Left ventricle myocardium inferior (tissue), 1 donor: Measurements from ENCODE around the gene RAB7B. TPM values are rescaled to one million over a fixed set of nuclear protein-coding genes. Genes with fewer than 3 reads are reported as not detected.

Experiments
- DNase-seq: peaks from one replicate; pipeline ENCODE4 v3.0.0-alpha.2; 2020
- H3K27ac ChIP-seq: fragments of 200-600 bp; replicated peaks from 2 replicates; pipeline ENCODE4 v1.8.0; 2021
- H3K27me3 ChIP-seq: fragments of 200-600 bp; 2 replicates; pipeline ENCODE4 v1.8.0; 2021; ENCODE audit warnings: low read depth
- H3K36me3 ChIP-seq: fragments of 200-600 bp; 2 replicates; pipeline ENCODE4 v1.8.0; 2021
- H3K4me1 ChIP-seq: fragments of 200-600 bp; 2 replicates; pipeline ENCODE4 v1.8.0; 2021
- H3K4me3 ChIP-seq: fragments of 200-600 bp; 2 replicates; pipeline ENCODE4 v1.8.0; 2021; ENCODE audit warnings: mild to moderate bottlenecking, moderate library complexity
- H3K9me3 ChIP-seq: fragments of 200-600 bp; replicated peaks from 2 replicates; pipeline ENCODE4 v1.8.0; 2021
- intact Hi-C: fragments of 100-400 bp; cut with micrococcal nuclease; formaldehyde crosslinking; loops from one replicate; pipeline ENCODE4 v1.11.0; 2022
- total RNA-seq: library from RNA; stranded (reverse); fragmentation: NEBNext Ultra II Directional; extraction: Animal tissue kit (Norgen Biotek cat#: 25700); gene quantifications from one replicate; pipeline ENCODE4 v1.2.1, GENCODE V29; 2021
- TF ChIP-seq, protein P1 (sequence below): fragments of 200-600 bp; IDR thresholded peaks from 2 replicates; pipeline ENCODE4 v1.8.0; 2021; ENCODE audit warnings: antibody characterized with exemption, mild to moderate bottlenecking, borderline replicate concordance
- donor health status: DM: no; HTN: yes; CAD: no; lungs with severe emphysema.

The RAB7B gene
- total RNA-seq, 1 donor from 2014 or later, result 1.4 TPM

DNA sequence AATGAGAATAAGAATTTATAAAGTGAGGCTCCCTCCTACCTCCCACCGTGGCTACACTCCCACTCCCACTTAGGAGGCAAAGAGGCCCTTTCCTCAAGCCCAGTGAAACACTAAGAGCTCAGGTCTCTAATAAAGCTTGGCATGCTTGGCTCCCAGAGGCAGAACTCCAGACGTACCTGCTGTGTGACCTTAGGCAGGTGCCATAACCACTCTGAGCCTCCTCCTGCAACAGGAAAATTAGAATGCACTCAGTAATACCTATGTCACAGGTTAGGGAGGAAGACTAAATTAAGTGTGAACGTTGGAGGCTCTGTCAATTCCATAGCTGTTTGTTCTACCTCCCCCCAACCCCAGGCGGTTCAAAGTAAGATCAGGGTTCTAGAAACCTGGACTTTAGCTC lies 43.4 kb downstream of the RAB7B start:
- Histone ChIP-seq H3K27ac (no peak overlapping the region), H3K4me1 (peaks cover 19% of the 10 kb centered on the region), H3K36me3 (no peaks in the 10 kb centered on the region), H3K27me3 (peaks cover 15% of the 10 kb centered on the region), H3K4me3 (no peak overlapping the region), H3K9me3 (no peaks in the 10 kb centered on the region)
- TF ChIP-seq, protein P1, sequence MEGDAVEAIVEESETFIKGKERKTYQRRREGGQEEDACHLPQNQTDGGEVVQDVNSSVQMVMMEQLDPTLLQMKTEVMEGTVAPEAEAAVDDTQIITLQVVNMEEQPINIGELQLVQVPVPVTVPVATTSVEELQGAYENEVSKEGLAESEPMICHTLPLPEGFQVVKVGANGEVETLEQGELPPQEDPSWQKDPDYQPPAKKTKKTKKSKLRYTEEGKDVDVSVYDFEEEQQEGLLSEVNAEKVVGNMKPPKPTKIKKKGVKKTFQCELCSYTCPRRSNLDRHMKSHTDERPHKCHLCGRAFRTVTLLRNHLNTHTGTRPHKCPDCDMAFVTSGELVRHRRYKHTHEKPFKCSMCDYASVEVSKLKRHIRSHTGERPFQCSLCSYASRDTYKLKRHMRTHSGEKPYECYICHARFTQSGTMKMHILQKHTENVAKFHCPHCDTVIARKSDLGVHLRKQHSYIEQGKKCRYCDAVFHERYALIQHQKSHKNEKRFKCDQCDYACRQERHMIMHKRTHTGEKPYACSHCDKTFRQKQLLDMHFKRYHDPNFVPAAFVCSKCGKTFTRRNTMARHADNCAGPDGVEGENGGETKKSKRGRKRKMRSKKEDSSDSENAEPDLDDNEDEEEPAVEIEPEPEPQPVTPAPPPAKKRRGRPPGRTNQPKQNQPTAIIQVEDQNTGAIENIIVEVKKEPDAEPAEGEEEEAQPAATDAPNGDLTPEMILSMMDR, result no peak
- DNase-seq, result no peak
- intact Hi-C loops, result no loop called here

DNA sequence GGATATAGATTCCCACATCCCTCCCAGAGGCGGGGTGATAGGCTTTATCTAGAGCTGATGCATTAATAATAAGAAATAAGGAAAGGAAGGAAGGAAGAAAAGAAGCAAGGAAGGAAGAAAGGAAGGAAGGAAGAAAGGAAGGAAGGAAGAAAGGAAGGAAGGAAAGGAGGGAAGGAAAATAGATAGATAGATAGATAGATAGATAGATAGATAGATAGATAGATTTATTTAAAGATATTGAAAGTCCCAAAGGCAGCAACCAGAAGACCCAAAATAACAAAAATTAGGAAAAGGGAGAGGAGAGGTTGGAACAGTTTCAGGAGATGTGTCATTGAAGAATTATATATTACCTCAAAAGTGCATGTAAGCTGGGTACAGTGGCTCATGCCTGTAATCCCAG lies 47.7 kb downstream of the RAB7B start:
- H3K27ac ChIP-seq, result no peak overlapping the region
- TF ChIP-seq, protein P1, result no peak
- intact Hi-C loops, result no loop called here
- no peak overlapping the region for H3K4me3 ChIP-seq
- peaks cover under 1% of the 10 kb centered on the region for H3K4me1 ChIP-seq
- H3K9me3 ChIP-seq, result no peaks in the 10 kb centered on the region
- H3K36me3 ChIP-seq, result no peaks in the 10 kb centered on the region
- peaks cover 15% of the 10 kb centered on the region for H3K27me3 ChIP-seq
- no peak for DNase-seq

- H3K4me3 ChIP-seq, result no peak overlapping the region
- TF ChIP-seq, protein P1, result no peak
- peaks cover 7% of the 10 kb centered on the region for H3K4me1 ChIP-seq
- H3K27ac ChIP-seq, result no peak overlapping the region
- intact Hi-C loops, result no loop called here
- DNase-seq, result no peak
- H3K9me3 ChIP-seq, result no peaks in the 10 kb centered on the region
- H3K27me3 ChIP-seq, result peaks cover 15% of the 10 kb centered on the region
- H3K36me3 ChIP-seq, result no peaks in the 10 kb centered on the region
These were observed 48.3 kb downstream of the RAB7B start for GRCh38 chr1:205954819-205955404.

DNA sequence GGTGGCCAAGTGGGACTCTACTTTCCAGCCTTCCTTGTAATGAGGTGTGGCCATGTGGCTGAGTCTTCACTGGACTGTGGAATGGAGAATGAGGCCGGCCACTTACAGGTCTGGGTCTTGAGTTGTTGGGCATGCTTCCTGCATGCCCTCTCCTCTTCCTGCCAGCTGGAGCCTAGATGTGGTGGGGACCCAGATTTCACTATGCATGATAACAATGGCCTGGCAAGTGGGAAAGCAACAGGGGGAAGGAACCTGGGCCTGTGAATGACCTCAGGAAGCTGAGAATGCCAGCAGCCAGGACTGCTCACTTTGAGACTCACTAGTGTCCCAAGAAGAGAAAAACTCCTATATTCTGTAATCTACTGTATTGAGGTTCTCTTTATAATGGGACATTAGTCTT lies 51.4 kb downstream of the RAB7B start:
- TF ChIP-seq, protein P1, result no peak
- DNase-seq, result no peak
- H3K27me3 ChIP-seq, result peaks cover 5% of the 10 kb centered on the region
- peaks cover 9% of the 10 kb centered on the region for H3K4me1 ChIP-seq
- no peak overlapping the region for H3K27ac ChIP-seq
- no peak overlapping the region for H3K4me3 ChIP-seq
- H3K36me3 ChIP-seq, result no peaks in the 10 kb centered on the region
- no peaks in the 10 kb centered on the region for H3K9me3 ChIP-seq
- intact Hi-C loops, result no loop called here

- TF ChIP-seq, protein P1, result no peak
- Histone ChIP-seq H3K36me3 (no peaks in the 10 kb centered on the region), H3K4me3 (no peak overlapping the region), H3K27me3 (no peaks in the 10 kb centered on the region), H3K9me3 (no peaks in the 10 kb centered on the region), H3K4me1 (peaks cover 9% of the 10 kb centered on the region), H3K27ac (no peak overlapping the region)
- intact Hi-C loops, result no loop called here
- no peak for DNase-seq
These were observed 52.2 kb downstream of the RAB7B start for GRCh38 chr1:205950826-205951549.
